ENCODE measurements around the gene LSAMP. TPM values are rescaled to one million over a fixed set of nuclear protein-coding genes. Genes with fewer than 3 reads are reported as not detected.
"Not testable (repeated sequence)": the region's sequence is repeated elsewhere in the genome, so short reads cannot be mapped to it uniquely, and the experiment has no call there.

The LSAMP gene
- total RNA-seq, 1 donor from 2014 or later, result not detected

DNA sequence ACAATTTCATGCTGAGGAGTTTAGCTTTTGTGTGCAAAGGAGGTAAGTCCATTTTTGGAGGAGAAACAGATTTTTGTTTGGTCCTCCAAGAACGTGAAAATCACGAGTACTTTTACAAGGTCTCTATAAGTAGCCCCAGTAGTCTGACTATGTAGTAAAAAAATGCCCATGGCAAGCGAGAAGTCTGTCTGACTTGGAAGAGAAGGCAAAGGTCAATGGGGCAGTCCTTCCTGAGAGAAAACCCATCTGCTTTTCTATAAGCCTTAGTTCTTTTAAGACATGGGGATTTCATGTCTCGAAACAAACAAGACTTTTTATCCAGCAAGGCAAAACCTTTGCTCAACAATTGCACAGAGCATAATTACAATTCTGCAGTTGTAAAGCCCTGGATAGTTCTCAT is 638.8 kb downstream of the LSAMP start:
- peaks cover 54% of the 10 kb centered on the region for H3K27me3 Mint-ChIP-seq (ENCODE audit: low read depth)
- H3K4me3 Mint-ChIP-seq (ENCODE audit: low read depth), result no peak overlapping the region
- H3K36me3 Mint-ChIP-seq (ENCODE audit: low read depth), result no peaks in the 10 kb centered on the region
- intact Hi-C loops (cut with micrococcal nuclease), result no loop called here
- DNase-seq (ENCODE audit: low spot score), result no peak
- no peak overlapping the region for H3K27ac Mint-ChIP-seq
- H3K4me1 Mint-ChIP-seq (ENCODE audit: low read depth), result peaks cover 3% of the 10 kb centered on the region
- no peaks in the 10 kb centered on the region for H3K9me3 Mint-ChIP-seq

DNA sequence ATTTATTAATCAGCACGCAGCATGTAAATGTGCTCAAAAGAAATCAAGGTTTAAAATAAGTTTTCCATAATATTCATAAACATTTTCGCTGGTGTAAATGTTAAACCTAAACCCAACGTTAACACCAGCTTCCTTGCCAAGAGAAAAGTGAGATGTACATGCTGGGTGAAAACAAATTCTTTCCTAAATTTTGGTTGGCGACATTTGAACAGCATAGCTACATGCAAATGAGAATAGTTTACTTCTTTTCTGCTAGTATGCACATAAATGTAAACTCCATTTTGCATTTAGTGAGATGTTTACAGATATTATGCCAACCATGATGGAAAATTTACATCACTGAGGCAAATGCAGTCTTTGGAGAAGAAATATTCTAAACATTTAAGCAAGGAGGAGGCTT is 639.8 kb downstream of the LSAMP start:
- no peaks in the 10 kb centered on the region for H3K36me3 Mint-ChIP-seq (ENCODE audit: low read depth)
- intact Hi-C loops (cut with micrococcal nuclease), result no loop called here
- DNase-seq (ENCODE audit: low spot score), result no peak
- H3K4me1 Mint-ChIP-seq (ENCODE audit: low read depth), result peaks cover 3% of the 10 kb centered on the region
- no peak overlapping the region for H3K27ac Mint-ChIP-seq
- H3K9me3 Mint-ChIP-seq, result no peaks in the 10 kb centered on the region
- H3K27me3 Mint-ChIP-seq (ENCODE audit: low read depth), result peaks cover 46% of the 10 kb centered on the region
- no peak overlapping the region for H3K4me3 Mint-ChIP-seq (ENCODE audit: low read depth)

DNA sequence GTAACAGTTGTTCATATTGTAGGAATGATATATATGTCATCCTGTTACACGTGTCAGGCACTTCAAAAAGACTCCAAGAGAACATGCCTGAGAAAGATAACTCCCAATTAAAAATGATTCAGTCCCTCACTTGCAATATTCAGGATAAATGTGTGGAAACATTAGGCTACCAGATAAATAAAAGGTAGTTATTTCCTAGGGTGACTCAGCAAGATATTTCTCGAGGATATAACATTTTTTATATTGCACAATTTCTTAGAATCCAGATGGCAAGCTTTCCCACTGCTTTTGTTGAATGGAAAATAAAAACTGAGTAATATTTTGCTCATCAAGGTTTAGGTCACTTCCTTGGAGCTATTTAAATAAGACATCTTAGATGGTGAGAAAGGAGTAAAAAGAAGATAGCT is 640.6 kb downstream of the LSAMP start:
- Mint-ChIP-seq H3K27me3 (ENCODE audit: low read depth) (peaks cover 45% of the 10 kb centered on the region), H3K36me3 (ENCODE audit: low read depth) (no peaks in the 10 kb centered on the region), H3K4me3 (ENCODE audit: low read depth) (no peak overlapping the region), H3K4me1 (ENCODE audit: low read depth) (peaks cover 3% of the 10 kb centered on the region), H3K9me3 (no peaks in the 10 kb centered on the region), H3K27ac (no peak overlapping the region)
- no peak for DNase-seq (ENCODE audit: low spot score)
- intact Hi-C loops (cut with micrococcal nuclease), result no loop called here

DNA sequence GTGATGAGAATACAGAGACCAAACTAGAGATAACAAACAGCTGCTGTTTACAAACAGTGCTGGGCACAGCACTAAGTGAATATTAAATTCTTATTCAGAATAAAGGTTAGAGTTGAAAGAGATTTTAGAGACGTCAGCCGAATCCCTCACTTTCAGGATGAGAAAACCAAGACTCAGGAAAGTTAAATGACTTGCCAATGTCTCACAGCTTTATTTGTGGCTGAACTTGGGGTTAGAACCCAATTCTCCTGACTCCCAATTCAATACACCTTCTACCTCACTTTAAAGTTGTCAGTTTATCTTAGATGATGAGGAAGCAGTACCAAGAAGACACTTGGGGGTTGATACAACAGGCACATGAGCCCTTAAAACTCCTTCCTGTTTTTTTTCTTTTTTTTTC is 641.1 kb downstream of the LSAMP start:
- DNase-seq (ENCODE audit: low spot score), result no peak
- Mint-ChIP-seq H3K27ac (no peak overlapping the region), H3K9me3 (no peaks in the 10 kb centered on the region), H3K4me3 (ENCODE audit: low read depth) (no peak overlapping the region), H3K4me1 (ENCODE audit: low read depth) (peaks cover 3% of the 10 kb centered on the region), H3K36me3 (ENCODE audit: low read depth) (no peaks in the 10 kb centered on the region), H3K27me3 (ENCODE audit: low read depth) (peaks cover 40% of the 10 kb centered on the region)
- intact Hi-C loops (cut with micrococcal nuclease), result no loop called here

GRCh38 chr3:115803661-115804060 is 641.6 kb downstream of the LSAMP start:
- no peak overlapping the region for H3K4me3 Mint-ChIP-seq (ENCODE audit: low read depth)
- intact Hi-C loops (cut with micrococcal nuclease), result no loop called here
- no peaks in the 10 kb centered on the region for H3K9me3 Mint-ChIP-seq
- DNase-seq (ENCODE audit: low spot score), result no peak
- peaks cover 38% of the 10 kb centered on the region for H3K27me3 Mint-ChIP-seq (ENCODE audit: low read depth)
- H3K27ac Mint-ChIP-seq, result no peak overlapping the region
- H3K36me3 Mint-ChIP-seq (ENCODE audit: low read depth), result no peaks in the 10 kb centered on the region
- peaks cover 3% of the 10 kb centered on the region for H3K4me1 Mint-ChIP-seq (ENCODE audit: low read depth)

DNA sequence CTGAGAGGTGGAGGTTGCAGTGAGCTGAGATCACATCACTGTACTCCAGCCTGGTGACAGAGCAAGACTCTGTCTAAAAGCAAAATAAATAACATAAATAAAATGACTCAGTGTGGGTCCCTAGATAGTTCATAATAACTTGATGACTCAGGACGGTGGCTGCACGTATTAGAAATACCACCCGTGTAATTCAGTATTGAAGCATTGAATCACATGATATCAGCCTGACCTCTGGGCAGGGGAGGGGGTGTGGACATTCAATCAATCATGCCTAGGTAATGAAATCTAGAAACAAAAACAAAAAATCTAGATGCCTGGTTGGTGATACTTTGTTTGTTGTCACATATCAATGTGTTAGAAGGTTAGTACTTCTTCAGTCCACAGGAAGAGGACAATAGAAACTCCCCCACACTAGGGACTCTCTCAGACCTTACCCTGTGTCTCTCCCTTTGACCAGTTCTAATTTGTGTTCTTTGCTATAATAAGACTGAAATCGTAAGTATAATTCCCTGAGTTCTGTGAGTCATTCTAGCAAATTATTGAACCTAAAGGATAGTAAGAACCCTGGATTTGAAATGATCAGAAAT is 644.7 kb downstream of the LSAMP start:
- no peaks in the 10 kb centered on the region for H3K36me3 Mint-ChIP-seq (ENCODE audit: low read depth)
- no peak overlapping the region for H3K27ac Mint-ChIP-seq
- peaks cover 27% of the 10 kb centered on the region for H3K27me3 Mint-ChIP-seq (ENCODE audit: low read depth)
- intact Hi-C loops (cut with micrococcal nuclease), result no loop called here
- H3K9me3 Mint-ChIP-seq, result no peaks in the 10 kb centered on the region
- H3K4me1 Mint-ChIP-seq (ENCODE audit: low read depth), result peaks cover 3% of the 10 kb centered on the region
- DNase-seq (ENCODE audit: low spot score), result no peak
- H3K4me3 Mint-ChIP-seq (ENCODE audit: low read depth), result no peak overlapping the region

DNA sequence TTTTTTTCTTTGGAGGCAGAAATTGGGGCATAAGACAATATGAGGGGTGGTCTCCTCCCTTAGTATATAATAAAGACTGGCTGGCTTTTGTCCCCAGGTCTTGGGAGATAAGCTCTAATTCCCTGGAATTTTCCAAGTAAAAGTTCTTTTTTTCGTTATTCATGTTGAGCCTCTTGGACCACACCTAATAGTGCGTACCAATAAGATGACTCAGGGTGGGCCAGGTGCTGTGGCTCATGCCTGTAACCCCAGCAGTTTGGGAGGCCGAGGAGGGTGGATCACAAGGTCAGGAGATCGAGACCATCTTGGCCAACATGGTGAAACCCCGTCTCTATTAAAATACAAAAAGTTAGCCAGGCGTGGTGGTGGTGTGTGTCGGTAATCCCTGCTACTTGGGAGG is 645.2 kb downstream of the LSAMP start:
- H3K4me3 Mint-ChIP-seq (ENCODE audit: low read depth); H3K36me3 Mint-ChIP-seq (ENCODE audit: low read depth); DNase-seq (ENCODE audit: low spot score); H3K9me3 Mint-ChIP-seq; intact Hi-C loops (cut with micrococcal nuclease); H3K27ac Mint-ChIP-seq; H3K4me1 Mint-ChIP-seq (ENCODE audit: low read depth): not testable (repeated sequence)
- peaks cover 27% of the 10 kb centered on the region for H3K27me3 Mint-ChIP-seq (ENCODE audit: low read depth)

DNA sequence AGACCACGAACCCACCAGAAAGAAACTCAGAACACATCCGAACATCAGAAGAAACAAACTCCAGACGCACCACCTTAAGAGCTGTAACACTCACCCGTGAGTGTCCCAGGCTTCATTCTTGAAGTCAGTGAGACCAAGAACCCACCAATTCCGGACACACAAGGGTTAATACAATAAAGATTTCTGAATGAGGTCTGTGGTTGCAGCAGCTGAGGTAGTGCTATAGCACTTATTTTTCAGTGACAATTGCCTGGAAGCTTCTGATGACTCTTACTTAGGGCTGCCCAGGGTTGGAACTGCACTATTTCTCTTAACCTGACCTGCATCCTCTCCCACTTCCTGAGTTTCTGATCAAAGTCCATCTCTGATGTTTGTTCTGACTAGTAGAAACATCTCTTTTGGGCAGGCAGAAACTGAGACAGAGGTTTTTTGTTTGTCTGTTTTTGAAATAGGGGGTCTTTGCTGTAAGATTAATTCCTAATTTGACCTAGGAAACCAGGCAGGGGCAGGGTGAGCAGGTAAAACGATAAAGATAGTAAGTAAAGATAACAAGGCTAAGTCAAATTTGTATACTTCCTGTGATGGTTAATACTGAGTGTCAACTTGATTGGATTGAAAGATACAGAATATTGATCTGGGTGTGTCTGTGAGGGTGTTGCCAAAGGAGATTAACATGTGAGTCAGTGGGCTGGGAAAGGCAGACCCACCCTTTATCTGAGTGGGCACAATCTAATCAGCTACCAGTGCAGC is 652.9 kb downstream of the LSAMP start:
- intact Hi-C loops (cut with micrococcal nuclease), result loop anchor here (1.0 to 10.0 kb wide), 3 partner anchors 8 to 1578 kb away; no protein-coding TSS in a partner anchor
- DNase-seq (ENCODE audit: low spot score), result peak; percentile 28
- H3K27me3 Mint-ChIP-seq (ENCODE audit: low read depth), result no peaks in the 10 kb centered on the region
- peaks cover 35% of the 10 kb centered on the region for H3K4me1 Mint-ChIP-seq (ENCODE audit: low read depth)
- H3K27ac Mint-ChIP-seq, result peak overlapping the region; percentile 87
- H3K9me3 Mint-ChIP-seq, result no peaks in the 10 kb centered on the region
- peak overlapping the region; percentile 24 for H3K4me3 Mint-ChIP-seq (ENCODE audit: low read depth)
- H3K36me3 Mint-ChIP-seq (ENCODE audit: low read depth), result no peaks in the 10 kb centered on the region

DNA sequence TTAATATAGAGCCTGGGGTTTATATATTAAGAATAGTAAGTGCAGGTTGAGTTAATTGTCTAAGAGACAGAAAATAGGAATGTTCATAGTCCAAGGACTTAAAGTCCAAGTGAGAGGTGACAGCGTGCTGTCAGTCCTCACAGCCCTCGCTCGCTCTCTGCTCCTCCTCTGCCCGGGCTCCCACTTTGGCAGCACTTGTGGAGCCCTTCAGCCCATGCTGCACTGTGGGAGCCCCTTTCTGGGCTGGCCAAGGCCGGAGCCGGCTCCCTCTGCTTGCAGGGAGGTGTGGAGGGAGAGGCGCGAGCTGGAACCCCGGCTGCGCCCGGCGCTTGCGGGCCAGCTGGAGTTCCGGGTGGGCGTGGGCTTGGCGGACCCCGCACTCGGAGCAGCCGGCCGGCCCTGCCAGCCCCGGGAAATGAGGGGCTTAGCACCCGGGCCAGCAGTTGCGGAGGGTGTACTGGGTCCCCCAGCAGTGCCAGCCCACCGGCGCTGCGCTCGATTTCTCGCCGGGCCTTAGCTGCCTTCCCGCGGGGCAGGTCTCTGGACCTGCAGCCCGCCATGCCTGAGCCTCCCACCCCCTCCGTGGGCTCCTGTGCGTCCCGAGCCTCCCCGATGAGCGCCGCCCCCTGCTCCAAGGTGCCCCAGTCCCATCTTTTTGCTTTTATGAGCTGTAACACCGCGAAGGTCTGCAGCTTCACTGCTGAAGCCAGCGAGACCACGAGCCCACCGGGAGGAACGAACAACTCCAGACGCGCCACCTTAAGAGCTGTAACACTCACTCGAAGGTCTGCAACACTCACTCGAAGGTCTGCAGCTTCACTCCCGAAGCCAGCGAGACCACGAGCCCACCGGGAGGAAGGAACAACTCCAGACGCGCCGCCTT is 653.8 kb downstream of the LSAMP start:
- H3K27me3 Mint-ChIP-seq (ENCODE audit: low read depth); DNase-seq (ENCODE audit: low spot score); H3K9me3 Mint-ChIP-seq; H3K36me3 Mint-ChIP-seq (ENCODE audit: low read depth): not testable (repeated sequence)
- H3K27ac Mint-ChIP-seq, result peak overlapping the region; percentile 56
- H3K4me1 Mint-ChIP-seq (ENCODE audit: low read depth), result peaks cover 35% of the 10 kb centered on the region
- intact Hi-C loops (cut with micrococcal nuclease), result loop anchor here (1.0 to 10.0 kb wide), 3 partner anchors 7 to 1577 kb away; no protein-coding TSS in a partner anchor
- peak overlapping the region; percentile 24 for H3K4me3 Mint-ChIP-seq (ENCODE audit: low read depth)

DNA sequence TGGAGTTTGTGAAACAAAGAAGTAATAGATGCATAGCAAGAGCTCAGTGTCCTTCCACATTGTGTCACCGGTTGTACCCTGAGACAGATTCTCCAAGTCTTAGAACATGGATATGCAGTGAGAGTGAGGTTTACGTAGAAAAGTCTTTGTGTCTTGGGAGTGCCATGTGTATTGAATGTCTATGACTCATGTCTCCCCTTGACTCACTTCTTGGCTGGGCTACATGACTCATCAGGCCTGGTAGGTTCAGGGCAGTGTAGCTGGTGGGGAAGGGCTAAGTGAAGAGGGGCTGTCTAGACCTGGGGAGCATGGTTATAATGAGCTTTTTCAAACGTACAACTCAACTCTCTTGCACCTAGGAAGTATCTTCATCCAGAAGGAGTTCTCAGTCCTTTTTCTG is 654.5 kb downstream of the LSAMP start:
- H3K4me1 Mint-ChIP-seq (ENCODE audit: low read depth), result peaks cover 35% of the 10 kb centered on the region
- peak overlapping the region; percentile 77 for H3K27ac Mint-ChIP-seq
- H3K27me3 Mint-ChIP-seq (ENCODE audit: low read depth), result peaks cover 5% of the 10 kb centered on the region
- no peaks in the 10 kb centered on the region for H3K9me3 Mint-ChIP-seq
- intact Hi-C loops (cut with micrococcal nuclease), result loop anchor here (5.0 to 10.0 kb wide), 2 partner anchors 133 to 1576 kb away; no protein-coding TSS in a partner anchor
- DNase-seq (ENCODE audit: low spot score), result peak; percentile 17
- H3K4me3 Mint-ChIP-seq (ENCODE audit: low read depth), result peak overlapping the region; percentile 34
- no peaks in the 10 kb centered on the region for H3K36me3 Mint-ChIP-seq (ENCODE audit: low read depth)

- Mint-ChIP-seq H3K4me3 (ENCODE audit: low read depth) (no peak overlapping the region), H3K36me3 (ENCODE audit: low read depth) (no peaks in the 10 kb centered on the region), H3K27me3 (ENCODE audit: low read depth) (peaks cover 10% of the 10 kb centered on the region), H3K9me3 (no peaks in the 10 kb centered on the region), H3K4me1 (ENCODE audit: low read depth) (peaks cover 44% of the 10 kb centered on the region), H3K27ac (no peak overlapping the region)
- intact Hi-C loops (cut with micrococcal nuclease), result loop anchor here (10.0 kb wide), 1 partner anchor 1555 kb away; the partner anchor contains the start of gene ZNF80
- no peak for DNase-seq (ENCODE audit: low spot score)
Measured at GRCh38 chr3:115789481-115789880, 655.8 kb downstream of the LSAMP start.

- intact Hi-C loops (cut with micrococcal nuclease), result loop anchor here (10.0 kb wide), 1 partner anchor 1554 kb away; the partner anchor contains the start of gene ZNF80
- H3K4me1 Mint-ChIP-seq (ENCODE audit: low read depth), result peaks cover 44% of the 10 kb centered on the region
Measured at GRCh38 chr3:115788921-115789470, 656.3 kb downstream of the LSAMP start.

More at GRCh38 chr3:115788921-115789470, 656.3 kb downstream of the LSAMP start:
- H3K9me3 Mint-ChIP-seq, result no peaks in the 10 kb centered on the region
- DNase-seq (ENCODE audit: low spot score), result no peak
- no peaks in the 10 kb centered on the region for H3K36me3 Mint-ChIP-seq (ENCODE audit: low read depth)
- H3K4me3 Mint-ChIP-seq (ENCODE audit: low read depth), result no peak overlapping the region
- H3K27ac Mint-ChIP-seq, result no peak overlapping the region
- H3K27me3 Mint-ChIP-seq (ENCODE audit: low read depth), result peaks cover 10% of the 10 kb centered on the region
